ENCODE measurements around the gene TNXB. TPM values are rescaled to one million over a fixed set of nuclear protein-coding genes. Genes with fewer than 3 reads are reported as not detected.

The TNXB gene
- total and polyA plus RNA-seq, 2 of the 4 experiments (the other 2 are of a cell fraction), result 0.05 TPM; not detected in 1

DNA sequence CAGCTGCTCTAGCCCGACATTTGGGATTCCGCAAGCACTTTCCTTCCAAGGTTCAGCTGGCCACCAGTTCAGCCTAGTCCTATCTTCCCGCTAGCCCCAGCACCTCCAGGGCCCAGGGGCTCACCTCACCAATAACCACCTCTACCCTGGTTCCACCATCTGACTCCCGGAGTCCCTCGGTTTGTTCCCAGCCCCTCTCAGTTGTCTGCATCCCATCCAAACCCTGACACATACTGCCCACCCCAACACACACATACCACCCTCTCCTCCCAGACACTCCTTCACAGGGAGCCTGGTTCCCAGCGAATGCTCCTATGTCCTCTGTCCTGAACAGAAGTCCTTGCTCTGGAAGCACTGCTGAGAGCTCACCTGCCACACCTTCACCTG lies 418 bp downstream of the TNXB start:
- no TSS peak for BruUV-seq (replicated peaks)
- ATAC-seq (ENCODE audit: low read depth), result peak; percentile 17
- Histone ChIP-seq H3K27ac (ENCODE audit: insufficient read depth, low read length) (peak overlapping the region; percentile 83; the same call in 1 of the 2 replicates), H3K36me3 (ENCODE audit: control insufficient read depth, insufficient read depth, low read length) (peaks cover 3% of the 10 kb centered on the region; the same call in 1 of the 2 replicates), H2BK20ac (ENCODE audit: low read depth, low read length) (no peak overlapping the region), H2AK9ac (replicated peaks; ENCODE audit: low read depth, low read length, poor library complexity) (peak overlapping the region; percentile 56), H2BK5ac (ENCODE audit: low read depth, low read length, poor library complexity, severe bottlenecking) (no peak overlapping the region), H3K14ac (replicated peaks; ENCODE audit: low read depth, low read length) (no peak overlapping the region), H4K91ac (ENCODE audit: insufficient read depth, low read depth, low read length) (no peak overlapping the region), H3K4me3 (ENCODE audit: insufficient read depth, low read depth, low read length) (no peak overlapping the region), H3K9me3 (ENCODE audit: control insufficient read depth, insufficient read depth, low read length) (no peaks in the 10 kb centered on the region), H3K9me1 (ENCODE audit: insufficient read depth, low read length) (peaks cover 10% of the 10 kb centered on the region), H4K5ac (ENCODE audit: low read depth, low read length) (no peak overlapping the region; the same call in 1 of the 2 replicates), H2AFZ (replicated peaks; ENCODE audit: low read length, poor library complexity) (no peak overlapping the region), H3K79me1 (ENCODE audit: low read depth in 1 of 2, low read length in 2 of 2) (peaks cover 0 to 7% of the 10 kb centered on the region in 2 experiments; a peak in 1 of 4 replicates), H3K4me1 (ENCODE audit: control insufficient read depth, insufficient read depth, low read length) (peaks cover 31% of the 10 kb centered on the region), H4K20me1 (ENCODE audit: insufficient read depth, low read length) (peaks cover 2% of the 10 kb centered on the region; the same call in 1 of the 2 replicates), H3K4ac (ENCODE audit: low read depth, low read length) (no peak overlapping the region; the same call in 1 of the 2 replicates), H3K18ac (ENCODE audit: low read depth, low read length) (peak overlapping the region; percentile 28; the same call in 1 of the 2 replicates), H4K8ac (ENCODE audit: low read depth in 2 of 2, low read length in 2 of 2) (no peak overlapping the region), H3K23ac (ENCODE audit: low read depth, low read length) (peak overlapping the region; percentile 34; the same call in 1 of the 2 replicates), H2AK5ac (ENCODE audit: low read depth, low read length) (peak overlapping the region; percentile 40; the same call in 1 of the 2 replicates), H3K9ac (ENCODE audit: low read depth, low read length) (no peak overlapping the region), H2BK15ac (ENCODE audit: low read depth, low read length) (no peak overlapping the region), H3K56ac (ENCODE audit: extremely low read depth, insufficient read depth, low read length) (no peak overlapping the region), H3K4me2 (ENCODE audit: low read depth, low read length) (peak overlapping the region; percentile 25; the same call in 1 of the 2 replicates), H2BK120ac (ENCODE audit: low read depth, low read length) (peak overlapping the region; percentile 38; the same call in 1 of the 2 replicates), H3K27me3 (ENCODE audit: control insufficient read depth, insufficient read depth, low read length) (peaks cover 27% of the 10 kb centered on the region)
- in situ Hi-C loops (cut with MboI; ENCODE audit: low sequenced_read_pairs), result no loop called here
- dilution Hi-C loops (cut with HindIII; ENCODE audit: low sequenced_read_pairs, unreplicated experiment), result no loop called here
- 44% methylated on average over 4 of the region's 6 CpGs; no CpG with 5 or more reads in 1 of the 2 experiments for WGBS, 2 experiments (ENCODE audit: extremely low coverage in 2 of 2, insufficient read length in 1 of 2)
- DNase-seq, result no peak
- intact Hi-C loops (cut with micrococcal nuclease), result no loop called here
- POLR2A ChIA-PET (ENCODE audit: unreplicated experiment), result no interaction called here
- TF ChIP-seq RFX5 (IDR thresholded peaks at IDR 0.05; ENCODE audit: low read depth, low read length) (no peak), POLR2A (IDR thresholded peaks at IDR 0.05; ENCODE audit: low read depth, low read length) (no peak), RAD21 (IDR thresholded peaks at IDR 0.05; ENCODE audit: low read length) (no peak), CEBPB (IDR thresholded peaks at IDR 0.05; ENCODE audit: low read depth, low read length) (no peak), CHD1 (IDR thresholded peaks at IDR 0.05; ENCODE audit: low read depth, low read length) (no peak)
- CTCF ChIA-PET, result interaction anchor here (1.5 kb wide), 1 partner anchor 8 kb away, joined by 6 read pairs; no protein-coding TSS in a partner anchor
